GM21723 (cell line): ENCODE data around the gene ARHGEF16.

ENCODE experiments used
- ATAC-seq: cut with Tn5 transposase; IDR thresholded peaks from one replicate; pipeline ENCODE4 v1.9.1; 2021; ENCODE audit warnings: mild to moderate bottlenecking, moderate library complexity; ENCODE audit not compliant: unreplicated experiment

The ARHGEF16 gene

GRCh38 chr1:3479511-3480368 lies 25.3 kb downstream of the ARHGEF16 start:
- ATAC-seq, result no peak

GRCh38 chr1:3480369-3480719 lies 25.9 kb downstream of the ARHGEF16 start:
- no peak for ATAC-seq

GRCh38 chr1:3481046-3481445 lies 26.6 kb downstream of the ARHGEF16 start:
- no peak for ATAC-seq

GRCh38 chr1:3481836-3482375 lies 27.4 kb downstream of the ARHGEF16 start:
- ATAC-seq, result no peak

- ATAC-seq, result no peak
Observed at GRCh38 chr1:3482378-3482849, 27.9 kb downstream of the ARHGEF16 start.

- no peak for ATAC-seq
Observed at GRCh38 chr1:3483380-3483779, 28.9 kb downstream of the ARHGEF16 start.

DNA sequence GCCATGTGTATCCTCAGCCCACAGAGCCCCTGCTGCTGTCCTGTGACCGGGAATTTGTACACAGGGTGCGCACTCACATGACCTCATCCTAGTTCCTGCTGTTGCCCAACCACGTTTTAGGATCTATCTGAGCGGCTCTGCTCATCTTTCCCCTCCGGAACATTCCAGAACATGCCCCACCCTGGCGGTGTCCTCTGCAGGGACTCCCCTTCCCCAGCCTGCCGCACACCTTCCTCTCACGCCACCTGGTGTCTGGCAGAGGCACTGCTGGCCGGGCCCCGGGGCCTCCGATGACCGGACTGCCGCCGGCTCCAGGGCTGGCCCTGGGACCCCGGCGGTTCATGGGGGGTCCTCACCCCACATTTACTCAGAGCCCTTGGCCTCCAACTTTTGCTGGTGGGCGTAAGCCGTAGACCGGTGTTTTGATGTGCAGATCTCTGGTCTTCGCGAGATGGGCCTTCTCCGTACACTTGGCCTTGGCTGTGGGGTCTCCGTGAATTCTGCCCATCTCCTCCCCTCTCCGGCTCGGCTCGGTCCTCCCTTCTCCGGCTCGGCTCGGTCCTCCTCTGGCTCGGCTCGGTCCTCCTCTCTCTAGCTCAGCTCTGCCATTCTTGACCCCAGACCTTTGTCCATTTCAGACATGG lies 29.5 kb downstream of the ARHGEF16 start:
- no peak for ATAC-seq

DNA sequence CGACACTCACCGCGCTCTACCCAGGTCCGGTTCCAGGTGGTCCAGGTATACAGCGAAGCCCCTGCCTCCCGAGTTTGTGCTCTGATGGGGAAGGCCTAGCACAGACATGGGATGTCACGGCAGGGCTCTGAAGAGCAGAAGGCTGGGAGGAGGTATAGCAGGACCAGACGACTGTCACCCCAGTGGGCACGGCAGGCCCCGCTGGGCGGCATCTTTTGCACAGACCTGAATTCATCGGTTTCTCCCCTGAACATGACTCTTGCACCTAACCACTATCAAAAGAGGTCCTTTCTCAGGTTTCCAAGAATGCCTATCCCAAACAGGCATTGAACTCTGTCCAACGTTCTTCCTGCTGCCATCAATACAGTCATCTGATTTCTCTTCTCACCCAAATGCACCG lies 30.6 kb downstream of the ARHGEF16 start:
- ATAC-seq, result no peak

DNA sequence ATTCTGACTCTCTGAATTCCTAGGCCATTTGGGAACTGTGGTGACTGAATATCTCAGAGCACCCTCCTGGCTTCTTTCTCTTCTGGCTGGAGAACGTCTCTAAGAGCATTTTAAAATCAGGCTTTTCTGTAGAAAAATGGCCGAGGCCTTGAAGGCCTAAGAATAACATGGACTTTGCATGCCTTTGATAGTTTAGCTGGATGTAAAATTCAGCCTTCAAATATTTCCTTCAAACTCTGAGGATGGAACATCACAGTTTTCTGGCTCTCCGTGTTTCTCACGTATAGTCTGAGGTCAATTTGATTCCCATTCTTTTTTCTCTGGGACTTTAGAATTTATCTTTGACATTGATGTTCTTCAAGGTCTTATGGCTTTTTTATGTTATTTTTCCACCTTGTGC lies 34.0 kb downstream of the ARHGEF16 start:
- ATAC-seq, result no peak

DNA sequence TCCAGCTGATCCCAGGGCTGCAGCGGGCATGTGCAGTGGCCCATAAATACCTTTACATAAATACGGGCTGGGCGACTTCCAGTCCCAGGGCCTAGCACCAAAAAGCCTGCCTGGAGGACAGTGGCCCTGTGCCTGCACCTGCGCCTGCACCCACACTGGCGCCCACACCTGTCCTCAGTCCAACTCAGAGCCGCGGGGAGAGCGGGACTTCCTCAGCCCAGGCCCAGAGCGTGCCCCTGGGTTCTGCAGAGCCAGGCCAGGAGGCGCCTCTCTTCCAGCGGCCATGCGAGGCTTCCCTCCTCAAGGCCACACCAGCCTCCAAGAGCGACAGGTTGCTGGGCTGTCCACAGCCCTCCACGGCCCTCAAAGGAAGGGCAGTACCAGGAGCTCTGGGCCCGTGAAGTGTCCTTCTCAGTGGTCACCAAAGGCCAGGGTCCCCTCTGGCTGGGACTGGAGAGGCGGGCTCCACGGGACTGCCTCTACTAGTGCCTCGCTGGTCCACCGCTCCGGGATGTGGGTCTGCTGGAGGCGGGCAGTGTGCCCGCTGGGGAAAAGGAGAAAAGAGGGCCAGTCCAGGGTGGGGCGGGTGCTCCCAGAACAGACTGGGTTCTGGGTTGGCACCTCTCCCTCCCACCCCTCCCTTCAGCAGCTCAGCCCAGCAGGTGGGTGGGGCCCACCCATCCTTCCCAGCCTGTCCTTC lies 35.7 kb downstream of the ARHGEF16 start:
- no peak for ATAC-seq

- no peak for ATAC-seq
Observed at GRCh38 chr1:3491291-3492246, 37.1 kb downstream of the ARHGEF16 start.

GRCh38 chr1:3492545-3493246 lies 38.2 kb downstream of the ARHGEF16 start:
- ATAC-seq, result no peak

GRCh38 chr1:3494321-3495308 lies 40.1 kb downstream of the ARHGEF16 start:
- ATAC-seq, result no peak

GRCh38 chr1:3495776-3496745 lies 41.6 kb downstream of the ARHGEF16 start:
- ATAC-seq, result no peak

GRCh38 chr1:3496916-3497315 lies 42.5 kb downstream of the ARHGEF16 start:
- no peak for ATAC-seq

DNA sequence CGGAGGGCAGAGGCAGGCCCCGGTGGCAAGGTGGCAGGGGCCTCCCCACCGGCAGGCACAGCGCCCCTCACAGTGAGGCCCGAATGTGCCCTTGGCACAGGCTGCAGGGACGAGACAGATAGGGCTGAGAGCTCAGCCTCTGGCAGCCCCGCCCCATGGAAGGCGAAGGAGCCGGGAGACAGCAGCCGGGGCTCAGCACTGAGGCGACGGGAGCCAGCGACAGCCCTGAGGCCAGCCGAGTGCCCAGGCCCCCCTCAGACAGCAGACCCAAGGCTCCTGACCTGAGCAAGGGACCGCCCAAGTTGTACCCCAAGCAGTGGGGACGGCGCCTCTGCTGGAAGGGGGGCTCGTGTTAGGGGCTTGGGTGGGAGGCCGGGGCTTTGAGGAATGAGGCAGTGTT lies 43.1 kb downstream of the ARHGEF16 start:
- no peak for ATAC-seq

GRCh38 chr1:3498246-3498930 lies 43.9 kb downstream of the ARHGEF16 start:
- no peak for ATAC-seq
